Measurements from ENCODE around the gene PEDS1.

Gene PEDS1

DNA sequence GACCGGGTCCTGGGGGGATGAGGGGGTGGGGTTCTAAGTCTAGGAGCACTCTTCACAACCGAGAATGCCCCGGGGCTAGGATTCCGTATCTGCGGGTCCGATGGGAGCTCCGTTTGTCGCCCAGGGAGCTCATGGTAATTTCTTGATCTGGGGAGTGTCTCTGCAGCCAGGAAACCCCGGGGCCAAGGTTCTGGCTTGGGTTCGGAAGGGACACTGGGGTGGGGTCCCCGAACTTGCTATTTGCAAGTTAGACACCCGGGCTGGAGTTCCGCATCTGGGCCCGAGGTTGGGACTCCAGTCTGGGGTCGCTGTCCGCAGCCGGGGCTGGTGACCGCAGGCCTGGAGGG is 397 bp downstream of the PEDS1 start:
- Histone ChIP-seq H3K9me2 (ENCODE audit: low read depth, low read length) (no peaks in the 10 kb centered on the region), H2AFZ (ENCODE audit: low read length) (no peak overlapping the region), H3K79me2 (ENCODE audit: insufficient read depth, low read length) (no peaks in the 10 kb centered on the region), H3K9ac (ENCODE audit: low read length) (peak overlapping the region; percentile 86), H4K20me1 (ENCODE audit: insufficient read depth, low read length) (no peaks in the 10 kb centered on the region), H3K27me3 (ENCODE audit: insufficient read depth, low read length) (no peaks in the 10 kb centered on the region), H3F3A (ENCODE audit: insufficient read depth, low read length) (no peaks in the 10 kb centered on the region), H3K4me1 (ENCODE audit: insufficient read depth, low read length, severe bottlenecking) (peaks cover 28% of the 10 kb centered on the region), H3K4me2 (ENCODE audit: low read length) (peak overlapping the region; percentile 87), H3K9me3 (ENCODE audit: low read length) (no peaks in the 10 kb centered on the region), H3K27ac (ENCODE audit: low read depth, low read length, poor library complexity, severe bottlenecking) (peak overlapping the region; percentile 53), H3K4me3 (ENCODE audit: low read depth, low read length, poor library complexity, severe bottlenecking) (peak overlapping the region; percentile 82), H3K36me3 (ENCODE audit: insufficient read depth, low read length) (no peaks in the 10 kb centered on the region)
- TF ChIP-seq EZH2 (IDR thresholded peaks at IDR 0.05; ENCODE audit: borderline replicate concordance, low read length) (no peak), CTCF (IDR thresholded peaks at IDR 0.05; ENCODE audit: low read length) (no peak)

DNA sequence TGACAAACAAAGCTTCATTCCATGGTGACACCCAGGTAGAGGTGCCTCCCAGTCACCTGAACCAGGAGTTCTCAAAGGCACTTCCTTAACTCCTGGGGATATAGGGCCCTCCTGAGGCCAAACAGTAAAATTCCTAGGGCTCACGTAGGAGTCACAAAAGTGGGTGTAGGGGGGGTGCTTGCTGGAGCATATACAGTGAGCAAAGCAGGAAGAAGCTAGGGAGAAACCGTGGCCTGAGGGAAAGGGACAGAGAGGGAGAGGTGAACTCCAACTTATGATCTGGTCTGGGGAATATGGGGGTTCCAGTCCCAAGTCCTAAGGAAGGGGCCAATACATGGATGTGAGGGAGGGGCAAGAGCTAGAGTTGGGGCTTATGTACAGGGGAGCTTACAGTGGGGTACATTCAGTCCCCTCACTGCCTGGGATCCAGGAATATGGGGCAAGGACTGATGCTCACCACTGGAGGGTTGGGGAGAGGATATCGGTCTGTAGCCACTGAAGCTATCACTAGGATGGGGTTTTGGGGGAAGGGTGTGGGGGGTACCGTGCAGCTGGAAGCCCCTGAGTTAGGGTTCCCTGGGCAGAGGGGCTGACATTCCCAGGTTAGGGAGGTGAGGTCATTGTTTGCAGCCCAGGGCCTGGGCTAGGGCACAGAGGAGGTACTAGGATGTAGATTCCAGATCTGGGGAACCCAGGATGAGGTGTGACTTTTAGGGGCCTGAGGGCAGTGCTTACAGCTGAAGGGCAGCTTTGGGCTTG is 950 bp downstream of the PEDS1 start:
- Histone ChIP-seq H3K4me1 (ENCODE audit: insufficient read depth, low read length, severe bottlenecking) (peaks cover 29% of the 10 kb centered on the region), H3K27ac (ENCODE audit: low read depth, low read length, poor library complexity, severe bottlenecking) (peak overlapping the region; percentile 53), H3K79me2 (ENCODE audit: insufficient read depth, low read length) (no peaks in the 10 kb centered on the region), H3K4me2 (ENCODE audit: low read length) (peak overlapping the region; percentile 87), H3K9ac (ENCODE audit: low read length) (peak overlapping the region; percentile 86), H4K20me1 (ENCODE audit: insufficient read depth, low read length) (no peaks in the 10 kb centered on the region), H3K4me3 (ENCODE audit: low read depth, low read length, poor library complexity, severe bottlenecking) (peak overlapping the region; percentile 82), H3K9me2 (ENCODE audit: low read depth, low read length) (no peaks in the 10 kb centered on the region), H3K9me3 (ENCODE audit: low read length) (no peaks in the 10 kb centered on the region), H3F3A (ENCODE audit: insufficient read depth, low read length) (no peaks in the 10 kb centered on the region), H3K36me3 (ENCODE audit: insufficient read depth, low read length) (no peaks in the 10 kb centered on the region), H3K27me3 (ENCODE audit: insufficient read depth, low read length) (no peaks in the 10 kb centered on the region), H2AFZ (ENCODE audit: low read length) (no peak overlapping the region)
- TF ChIP-seq EZH2 (IDR thresholded peaks at IDR 0.05; ENCODE audit: borderline replicate concordance, low read length) (no peak), CTCF (IDR thresholded peaks at IDR 0.05; ENCODE audit: low read length) (no peak)

GRCh38 chr20:50151034-50151743 is 2.3 kb downstream of the PEDS1 start:
- Histone ChIP-seq H3K4me2 (ENCODE audit: low read length) (peak overlapping the region; percentile 87), H3K36me3 (ENCODE audit: insufficient read depth, low read length) (no peaks in the 10 kb centered on the region), H3K27ac (ENCODE audit: low read depth, low read length, poor library complexity, severe bottlenecking) (peak overlapping the region; percentile 39), H3F3A (ENCODE audit: insufficient read depth, low read length) (no peaks in the 10 kb centered on the region), H3K4me1 (ENCODE audit: insufficient read depth, low read length, severe bottlenecking) (peaks cover 43% of the 10 kb centered on the region), H3K9me2 (ENCODE audit: low read depth, low read length) (no peaks in the 10 kb centered on the region), H3K79me2 (ENCODE audit: insufficient read depth, low read length) (no peaks in the 10 kb centered on the region), H4K20me1 (ENCODE audit: insufficient read depth, low read length) (no peaks in the 10 kb centered on the region), H3K27me3 (ENCODE audit: insufficient read depth, low read length) (no peaks in the 10 kb centered on the region), H3K9me3 (ENCODE audit: low read length) (no peaks in the 10 kb centered on the region), H3K9ac (ENCODE audit: low read length) (no peak overlapping the region; the same call in 1 of the 2 replicates), H2AFZ (ENCODE audit: low read length) (no peak overlapping the region), H3K4me3 (ENCODE audit: low read depth, low read length, poor library complexity, severe bottlenecking) (no peak overlapping the region)
- TF ChIP-seq CTCF (IDR thresholded peaks at IDR 0.05; ENCODE audit: low read length) (no peak), EZH2 (IDR thresholded peaks at IDR 0.05; ENCODE audit: borderline replicate concordance, low read length) (no peak)

Data from OCI-LY1 (cell line).